ENCODE data around the gene PPM1A. TPM values are rescaled to one million over a fixed set of nuclear protein-coding genes. Genes with fewer than 3 reads are reported as not detected.

Gene PPM1A
- 30.6 and 35.5 TPM in 2 replicates for total RNA-seq

DNA sequence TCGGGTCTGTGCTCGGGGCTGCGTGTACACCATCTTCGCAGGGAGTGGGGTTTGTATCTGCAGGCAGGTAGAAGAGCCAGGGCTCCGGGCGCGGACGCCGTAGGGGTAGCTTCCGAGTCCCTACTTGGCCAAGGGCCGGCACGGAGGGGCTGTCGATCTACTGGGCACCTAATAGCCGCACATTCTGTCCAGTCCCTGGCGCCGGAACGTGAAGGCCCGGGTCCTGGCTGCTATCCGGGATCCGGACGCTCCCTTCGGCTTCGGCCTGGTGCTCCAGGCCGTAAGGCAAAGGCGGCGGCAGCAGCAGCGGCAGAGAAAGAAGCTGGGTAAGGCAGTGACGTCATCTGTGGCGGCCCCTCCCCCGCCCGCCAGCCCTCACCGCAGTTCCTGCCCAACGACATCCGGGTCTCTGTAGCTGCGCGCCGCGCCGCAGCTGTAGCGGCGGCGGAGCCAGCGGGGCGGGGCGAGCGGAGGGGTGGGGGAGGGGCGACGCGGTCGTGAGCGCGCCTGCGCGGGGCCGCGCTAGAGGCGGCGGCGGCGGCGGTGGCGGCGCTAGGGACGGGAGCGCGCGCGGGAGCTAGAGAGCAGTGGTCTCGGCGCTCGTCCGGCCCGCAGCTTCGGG is at the start of gene PPM1A:
PPM1A (plus strand) TSS at position 525 of the 622 bp plus-strand sequence. CDS start 33,483 bp downstream, outside the sequence.
- TF ChIP-seq, protein P1, sequence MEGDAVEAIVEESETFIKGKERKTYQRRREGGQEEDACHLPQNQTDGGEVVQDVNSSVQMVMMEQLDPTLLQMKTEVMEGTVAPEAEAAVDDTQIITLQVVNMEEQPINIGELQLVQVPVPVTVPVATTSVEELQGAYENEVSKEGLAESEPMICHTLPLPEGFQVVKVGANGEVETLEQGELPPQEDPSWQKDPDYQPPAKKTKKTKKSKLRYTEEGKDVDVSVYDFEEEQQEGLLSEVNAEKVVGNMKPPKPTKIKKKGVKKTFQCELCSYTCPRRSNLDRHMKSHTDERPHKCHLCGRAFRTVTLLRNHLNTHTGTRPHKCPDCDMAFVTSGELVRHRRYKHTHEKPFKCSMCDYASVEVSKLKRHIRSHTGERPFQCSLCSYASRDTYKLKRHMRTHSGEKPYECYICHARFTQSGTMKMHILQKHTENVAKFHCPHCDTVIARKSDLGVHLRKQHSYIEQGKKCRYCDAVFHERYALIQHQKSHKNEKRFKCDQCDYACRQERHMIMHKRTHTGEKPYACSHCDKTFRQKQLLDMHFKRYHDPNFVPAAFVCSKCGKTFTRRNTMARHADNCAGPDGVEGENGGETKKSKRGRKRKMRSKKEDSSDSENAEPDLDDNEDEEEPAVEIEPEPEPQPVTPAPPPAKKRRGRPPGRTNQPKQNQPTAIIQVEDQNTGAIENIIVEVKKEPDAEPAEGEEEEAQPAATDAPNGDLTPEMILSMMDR (IDR thresholded peaks at IDR 0.05; ENCODE audit: insufficient read depth, low read length, severe bottlenecking): no peak
- Histone ChIP-seq H3K36me3 (ENCODE audit: control insufficient read depth, insufficient read depth, low read length) (no peaks in the 10 kb centered on the region), H3K27me3 (ENCODE audit: control insufficient read depth, insufficient read depth, low read length) (no peaks in the 10 kb centered on the region), H3K4me3 (ENCODE audit: low read depth, low read length) (peak within 1 kb of the TSS; percentile 70)
- no peak for FAIRE-seq
- peak; percentile 82 for DNase-seq (ENCODE audit: low read depth)

DNA sequence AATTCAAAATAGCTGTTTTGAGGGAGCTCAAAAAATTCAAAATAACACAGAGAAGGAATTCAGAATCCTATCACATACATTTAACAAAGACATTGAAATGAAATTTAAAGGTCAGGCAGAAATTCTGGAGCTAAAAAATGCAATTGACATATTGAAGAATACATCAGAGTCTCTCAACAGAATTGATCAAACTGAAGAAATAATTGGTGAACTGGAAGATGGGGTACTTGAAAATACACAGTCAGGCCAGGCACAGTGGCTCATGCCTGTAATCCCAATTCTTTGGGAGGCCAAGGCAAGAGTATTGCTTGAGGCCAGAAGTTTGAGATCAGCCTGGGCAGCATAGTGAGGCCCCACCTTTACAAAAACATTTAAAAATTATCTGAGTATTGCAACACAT is 49.7 kb upstream of the PPM1A start:
- FAIRE-seq: no peak

DNA sequence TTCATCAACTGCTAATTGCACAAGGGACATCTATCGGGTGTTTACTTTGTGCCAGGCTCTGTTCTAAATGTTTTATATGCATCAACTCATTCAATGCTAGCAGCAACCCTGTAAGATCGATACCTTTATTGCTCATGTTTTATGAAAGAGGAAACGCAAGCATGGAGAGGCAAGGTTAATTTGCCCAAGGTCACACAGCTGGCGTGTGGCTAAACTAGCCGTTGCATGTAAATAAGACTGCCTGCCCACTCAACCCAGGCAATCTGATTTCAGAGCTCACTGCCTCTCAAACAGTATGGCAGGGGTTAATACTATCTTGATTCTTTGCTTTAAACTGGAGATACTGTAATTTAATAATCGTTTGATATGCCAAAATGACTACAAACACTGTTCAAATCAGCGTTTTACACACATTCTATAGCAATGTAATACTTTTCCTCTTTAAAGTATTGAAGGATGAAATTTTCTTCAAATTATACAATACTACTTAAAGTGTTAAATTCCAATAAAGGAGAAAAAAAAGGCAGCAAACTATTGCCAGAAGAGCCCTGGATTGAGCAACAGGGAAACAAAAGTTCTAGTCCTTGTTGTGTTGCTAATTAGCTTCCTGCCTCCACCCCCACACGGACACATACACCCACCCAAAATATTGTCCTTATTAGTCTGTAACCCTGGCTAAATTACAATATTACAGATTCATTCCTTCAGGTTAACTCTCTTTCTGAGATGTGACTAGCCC is 44.7 kb upstream of the PPM1A start:
- H3K36me3 ChIP-seq (ENCODE audit: control insufficient read depth, insufficient read depth, low read length): no peaks in the 10 kb centered on the region
- DNase-seq (ENCODE audit: low read depth) (no peak), FAIRE-seq (no peak)
- H3K27me3 ChIP-seq (ENCODE audit: control insufficient read depth, insufficient read depth, low read length): peaks cover 5% of the 10 kb centered on the region
- H3K4me3 ChIP-seq (ENCODE audit: low read depth, low read length): no peak overlapping the region
- TF ChIP-seq, protein P1 (IDR thresholded peaks at IDR 0.05; ENCODE audit: insufficient read depth, low read length, severe bottlenecking): no peak

More for the DNA sequence above, 49.7 kb upstream of the PPM1A start:
- H3K27me3 ChIP-seq (ENCODE audit: control insufficient read depth, insufficient read depth, low read length): peaks cover 2% of the 10 kb centered on the region
- no peaks in the 10 kb centered on the region for H3K36me3 ChIP-seq (ENCODE audit: control insufficient read depth, insufficient read depth, low read length)
- no peak for DNase-seq (ENCODE audit: low read depth)
- TF ChIP-seq, protein P1 (IDR thresholded peaks at IDR 0.05; ENCODE audit: insufficient read depth, low read length, severe bottlenecking): no peak
- no peak overlapping the region for H3K4me3 ChIP-seq (ENCODE audit: low read depth, low read length)

DNA sequence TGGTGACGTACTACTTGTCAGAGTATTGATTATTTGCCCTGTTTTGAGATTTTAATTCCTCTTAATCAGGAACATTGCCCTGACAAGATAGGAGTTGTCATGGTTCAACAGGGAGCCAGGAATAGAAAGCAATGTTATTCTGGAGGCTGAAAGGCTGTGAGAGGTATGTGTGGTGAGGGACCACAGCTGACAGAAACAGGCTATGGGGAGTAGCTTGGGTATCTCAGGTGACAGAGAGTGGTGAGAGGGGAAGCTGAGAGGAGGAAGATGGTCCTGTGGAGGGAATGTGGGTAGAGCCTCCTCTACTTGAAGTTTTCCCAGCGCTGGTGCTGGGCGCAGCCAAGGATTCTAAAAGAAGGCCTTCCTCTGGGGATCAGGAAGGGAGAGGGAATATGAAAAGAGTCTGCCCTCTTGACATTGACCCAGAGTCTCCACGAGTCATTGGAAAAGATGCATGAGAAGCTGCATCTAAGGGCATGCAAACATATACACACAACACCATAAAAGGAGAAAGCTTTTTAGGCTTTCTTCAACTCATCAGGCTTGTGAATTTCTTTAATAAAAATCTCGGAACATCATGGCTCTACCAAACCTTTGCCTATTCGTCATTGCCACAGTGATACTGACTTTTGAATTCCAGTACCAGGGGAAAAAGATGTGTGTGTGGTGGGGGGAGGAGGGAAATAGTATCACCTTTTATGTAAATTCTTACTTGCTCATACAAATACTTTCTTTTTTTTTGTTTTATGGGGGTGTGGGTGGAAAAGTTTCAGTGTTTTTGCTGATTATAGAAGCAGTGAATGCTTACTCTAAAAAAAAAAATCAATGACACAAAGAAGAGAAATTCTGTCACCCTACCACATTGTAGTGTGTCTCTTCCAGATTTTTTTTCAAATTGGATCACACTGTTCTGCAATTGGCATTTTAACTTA is 43.9 kb upstream of the PPM1A start:
- DNase-seq (ENCODE audit: low read depth): no peak
- H3K4me3 ChIP-seq (ENCODE audit: low read depth, low read length): no peak overlapping the region
- TF ChIP-seq, protein P1 (IDR thresholded peaks at IDR 0.05; ENCODE audit: insufficient read depth, low read length, severe bottlenecking): no peak
- H3K36me3 ChIP-seq (ENCODE audit: control insufficient read depth, insufficient read depth, low read length): no peaks in the 10 kb centered on the region
- FAIRE-seq: no peak
- peaks cover 5% of the 10 kb centered on the region for H3K27me3 ChIP-seq (ENCODE audit: control insufficient read depth, insufficient read depth, low read length)

DNA sequence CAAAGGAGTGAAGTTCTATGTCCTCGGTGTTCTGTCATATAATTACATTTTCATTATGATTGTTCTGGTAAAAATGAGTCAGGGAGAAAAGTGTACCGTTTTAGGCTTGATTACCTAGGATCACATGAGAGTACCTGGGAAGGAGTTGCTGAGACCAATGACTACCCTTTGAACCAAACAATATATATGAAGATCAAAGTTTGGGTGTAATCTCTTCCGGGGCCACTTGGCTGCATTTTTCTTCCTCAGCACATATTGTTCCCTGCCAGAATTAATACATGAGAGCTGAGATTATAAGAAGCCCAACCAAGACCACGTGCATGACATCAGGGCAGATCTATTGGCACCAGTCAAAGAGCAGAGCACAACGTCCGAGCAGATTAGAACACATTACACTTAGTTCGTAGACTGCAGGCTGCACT is 42.8 kb upstream of the PPM1A start:
- FAIRE-seq (no peak), DNase-seq (ENCODE audit: low read depth) (no peak)
- TF ChIP-seq, protein P1 (IDR thresholded peaks at IDR 0.05; ENCODE audit: insufficient read depth, low read length, severe bottlenecking): no peak
- Histone ChIP-seq H3K27me3 (ENCODE audit: control insufficient read depth, insufficient read depth, low read length) (peaks cover 5% of the 10 kb centered on the region), H3K36me3 (ENCODE audit: control insufficient read depth, insufficient read depth, low read length) (no peaks in the 10 kb centered on the region), H3K4me3 (ENCODE audit: low read depth, low read length) (no peak overlapping the region)
